SK-N-SH (cell line): ENCODE results near the gene OR2AJ1. TPM values are rescaled to one million over a fixed set of nuclear protein-coding genes. Genes with fewer than 3 reads are reported as not detected.

Source experiments
- CTCF ChIA-PET: fragments of 300-600, 350-600 bp; formaldehyde crosslinking; extraction: SDS; loops from one replicate; lab custom pipeline; 2021; lab: Yijun Ruan, JAX
- POLR2A ChIA-PET: fragments of 350-600 bp; sonication (Branson Sonifier 250); formaldehyde crosslinking; extraction: SDS; loops from one replicate; lab custom pipeline; 2020; ENCODE audit warnings: antibody characterized with exemption, inconsistent platforms; lab: Yijun Ruan, JAX
- DNase-seq: peaks from one replicate; pipeline ENCODE4 v3.0.0; 2012
- H2AFZ ChIP-seq: fragments of 200-600 bp; sonication (generic); 2 replicates; pipeline ENCODE4 v1.8.1; 2016; ENCODE audit warnings: antibody characterized with exemption, mild to moderate bottlenecking, low read depth
- H3F3A ChIP-seq: fragments of 200-600 bp; sonication (generic); replicated peaks from 2 replicates; pipeline ENCODE3; 2016; ENCODE audit warnings: antibody characterized with exemption, mild to moderate bottlenecking; ENCODE audit not compliant: insufficient read depth
- H3K27ac ChIP-seq, 2 experiments: fragments of 200-500 bp in 1 of 2; fragments of 200-600 bp in 1 of 2; sonication (Bioruptor generic) in 1 of 2; sonication (generic), shearing (Covaris generic) in 1 of 2; 2 replicates each; pipeline versions ENCODE4 v1.5.1 to v1.6.1; 2014 to 2016; ENCODE audit warnings: low read depth in 2 of 2, inconsistent platforms in 1 of 2, low read length in 1 of 2, mild to moderate bottlenecking in 1 of 2, mixed read lengths in 1 of 2
- H3K27me3 ChIP-seq: fragments of 200-600 bp; sonication (generic), shearing (Covaris generic); 2 replicates; pipeline ENCODE4 v1.6.1; 2016; ENCODE audit warnings: mixed run types; ENCODE audit not compliant: insufficient read depth
- H3K36me3 ChIP-seq, 2 experiments: fragments of 200-500 bp in 1 of 2; fragments of 200-600 bp in 1 of 2; sonication (Bioruptor generic) in 1 of 2; sonication (generic) in 1 of 2; replicated peaks in 1 of 2; 2 replicates each; pipeline versions ENCODE3 to v1.5.1; 2014 to 2016; ENCODE audit warnings: low read length in 1 of 2, mild to moderate bottlenecking in 1 of 2; ENCODE audit not compliant: insufficient read depth in 2 of 2, control insufficient read depth in 1 of 2
- H3K4me1 ChIP-seq, 2 experiments: fragments of 200-500 bp in 1 of 2; fragments of 200-600 bp in 1 of 2; sonication (Bioruptor generic) in 1 of 2; sonication (generic), shearing (Covaris generic) in 1 of 2; 2 replicates each; pipeline versions ENCODE4 v1.5.1 to v1.6.1; 2014 to 2016; ENCODE audit warnings: low read depth in 1 of 2, low read length in 1 of 2, mixed run types in 1 of 2; ENCODE audit not compliant: insufficient read depth in 2 of 2, control insufficient read depth in 1 of 2
- H3K4me2 ChIP-seq: fragments of 200-600 bp; sonication (generic), shearing (Covaris generic); 2 replicates; pipeline ENCODE4 v1.6.1; 2017; ENCODE audit warnings: mixed run types
- H3K4me3 ChIP-seq, 2 experiments: fragments of 200-500 bp in 1 of 2; fragments of 200-600 bp in 1 of 2; sonication (Bioruptor generic) in 1 of 2; sonication (generic), shearing (Covaris generic) in 1 of 2; 2 replicates each; pipeline versions ENCODE4 v1.5.1 to v1.8.1; 2014 to 2016; ENCODE audit warnings: low read depth in 2 of 2, inconsistent platforms in 1 of 2, low read length in 1 of 2, mild to moderate bottlenecking in 1 of 2, mixed read lengths in 1 of 2, moderate library complexity in 1 of 2
- H3K79me2 ChIP-seq: fragments of 200-600 bp; sonication (generic); 2 replicates; pipeline ENCODE4 v1.8.1; 2017; ENCODE audit warnings: mild to moderate bottlenecking; ENCODE audit not compliant: insufficient read depth
- H3K9ac ChIP-seq: fragments of 200-600 bp; sonication (generic); 2 replicates; pipeline ENCODE4 v1.6.1; 2017; ENCODE audit warnings: mixed run types
- H3K9me2 ChIP-seq: fragments of 200-600 bp; sonication (generic); 2 replicates; pipeline ENCODE4 v1.6.1; 2017; ENCODE audit warnings: mixed run types
- H3K9me3 ChIP-seq: fragments of 200-600 bp; sonication (generic); 2 replicates; pipeline ENCODE4 v1.6.1; 2017; ENCODE audit warnings: mixed run types, mild to moderate bottlenecking, moderate library complexity
- H4K20me1 ChIP-seq: fragments of 200-600 bp; sonication (generic); 2 replicates; pipeline ENCODE4 v1.6.1; 2017; ENCODE audit warnings: mild to moderate bottlenecking, mixed run types; ENCODE audit not compliant: insufficient read depth
- ELF1 ChIP-seq: IDR thresholded peaks from 2 replicates; pipeline ENCODE4 v1.4.0; 2012
- EZH2phosphoT487 ChIP-seq: fragments of 200-600 bp; sonication (generic); IDR thresholded peaks from 2 replicates; pipeline ENCODE4 v1.6.1; 2017; ENCODE audit warnings: low read depth, mixed run types, mild to moderate bottlenecking, antibody characterized with exemption, moderate library complexity, borderline replicate concordance
- FOSL2 ChIP-seq: IDR thresholded peaks from 2 replicates; pipeline ENCODE4 v1.4.0; 2012; ENCODE audit warnings: low read depth, mild to moderate bottlenecking, moderate library complexity, borderline replicate concordance
- FOXJ3 ChIP-seq: sonication (generic); formaldehyde crosslinking; IDR thresholded peaks from 2 replicates; pipeline ENCODE4 v1.5.1; 2020; ENCODE audit warnings: mild to moderate bottlenecking, missing genetic modification reagents
- GABPA ChIP-seq: IDR thresholded peaks from 2 replicates; pipeline ENCODE4 v1.4.0; 2012; ENCODE audit warnings: low read depth, mild to moderate bottlenecking
- GATA2 ChIP-seq: sonication (generic); formaldehyde crosslinking; IDR thresholded peaks from 2 replicates; pipeline ENCODE4 v1.5.0; 2020; ENCODE audit warnings: mild to moderate bottlenecking, missing genetic modification reagents
- JUND ChIP-seq: IDR thresholded peaks from 2 replicates; pipeline ENCODE4 v1.4.0; 2012
- MEF2A ChIP-seq: IDR thresholded peaks from 2 replicates; pipeline ENCODE4 v1.4.0; 2012; ENCODE audit warnings: low read depth, borderline replicate concordance
- NFIC ChIP-seq: IDR thresholded peaks from 2 replicates; pipeline ENCODE4 v1.4.0; 2012; ENCODE audit warnings: borderline replicate concordance
- NRF1 ChIP-seq: IDR thresholded peaks from 2 replicates; pipeline ENCODE4 v1.6.1; 2012; ENCODE audit warnings: low read depth, mild to moderate bottlenecking, low read length
- RFX5 ChIP-seq: IDR thresholded peaks from 2 replicates; pipeline ENCODE4 v1.6.1; 2012; ENCODE audit warnings: mild to moderate bottlenecking, improper control_type of control experiment, low read length
- SIN3A ChIP-seq: IDR thresholded peaks from 2 replicates; pipeline ENCODE4 v1.6.1; 2012; ENCODE audit warnings: low read depth, mild to moderate bottlenecking, low read length, moderate library complexity, borderline replicate concordance
- SMC3 ChIP-seq: IDR thresholded peaks from 2 replicates; pipeline ENCODE4 v1.6.1; 2012; ENCODE audit warnings: low read depth, low read length, improper control_type of control experiment
- TAF1 ChIP-seq: IDR thresholded peaks from 2 replicates; pipeline ENCODE4 v1.6.1; 2012; ENCODE audit warnings: low read depth, mild to moderate bottlenecking, low read length, moderate library complexity, borderline replicate concordance
- YY1 ChIP-seq: IDR thresholded peaks from 2 replicates; pipeline ENCODE4 v1.4.0; 2012; ENCODE audit warnings: low read depth, mild to moderate bottlenecking
- WGBS: methylation state at CpG from one replicate; pipeline ENCODE4 v1.1.6; 2017; ENCODE audit warnings: low lambda C conversion rate; 5-methylcytosine and 5-hydroxymethylcytosine counted together
- polyA plus RNA-seq, 3 experiments: library from polyadenylated mRNA; depleted of rRNA; stranded (reverse); fragments of >200 nt; gene quantifications; 2 replicates each; pipeline ENCODE4 v1.2.3, GENCODE V29; 2012
- TF ChIP-seq, protein P1 (sequence below): IDR thresholded peaks from 2 replicates; pipeline ENCODE4 v1.4.0; 2012; ENCODE audit warnings: low read depth, borderline replicate concordance
- TF ChIP-seq, protein P2 (sequence below): IDR thresholded peaks from 2 replicates; pipeline ENCODE4 v1.4.0; 2012; ENCODE audit warnings: low read depth
- TF ChIP-seq, protein P3 (sequence below): fragments of 150-350 bp; IDR thresholded peaks from 2 replicates; pipeline ENCODE4 v1.6.1; 2017; ENCODE audit warnings: antibody characterized with exemption, low read length, low read depth, borderline replicate concordance
- TF ChIP-seq, protein P4 (sequence below): fragments of 200-600 bp; sonication (generic); IDR thresholded peaks from 2 replicates; pipeline ENCODE4 v1.6.1; 2017; ENCODE audit warnings: antibody characterized with exemption, mild to moderate bottlenecking, moderate library complexity

Gene OR2AJ1
- polyA plus RNA-seq, 1 of the 3 experiments (the other 2 are of a cell fraction), result not detected

DNA sequence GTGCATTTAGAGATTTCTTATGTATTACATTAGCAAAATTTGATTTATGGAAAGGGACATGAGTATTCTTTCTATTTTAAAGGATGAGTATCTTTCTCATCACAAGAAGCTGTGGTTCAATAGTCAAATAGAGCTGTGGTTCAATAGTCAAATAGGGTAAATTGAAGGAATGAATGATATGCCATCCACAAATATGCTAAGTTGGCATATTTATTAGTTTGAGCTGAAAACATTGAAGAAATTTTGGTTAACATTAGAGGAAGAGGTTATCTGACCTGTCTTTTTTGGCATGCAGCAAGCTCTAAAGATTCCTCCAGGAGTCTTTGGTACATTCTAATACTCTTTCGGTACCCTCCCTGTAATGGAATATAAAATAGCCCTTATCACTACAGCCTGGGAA lies 28.7 kb downstream of the OR2AJ1 start:
- no peak for TF ChIP-seq SMC3
- TF ChIP-seq, protein P1, sequence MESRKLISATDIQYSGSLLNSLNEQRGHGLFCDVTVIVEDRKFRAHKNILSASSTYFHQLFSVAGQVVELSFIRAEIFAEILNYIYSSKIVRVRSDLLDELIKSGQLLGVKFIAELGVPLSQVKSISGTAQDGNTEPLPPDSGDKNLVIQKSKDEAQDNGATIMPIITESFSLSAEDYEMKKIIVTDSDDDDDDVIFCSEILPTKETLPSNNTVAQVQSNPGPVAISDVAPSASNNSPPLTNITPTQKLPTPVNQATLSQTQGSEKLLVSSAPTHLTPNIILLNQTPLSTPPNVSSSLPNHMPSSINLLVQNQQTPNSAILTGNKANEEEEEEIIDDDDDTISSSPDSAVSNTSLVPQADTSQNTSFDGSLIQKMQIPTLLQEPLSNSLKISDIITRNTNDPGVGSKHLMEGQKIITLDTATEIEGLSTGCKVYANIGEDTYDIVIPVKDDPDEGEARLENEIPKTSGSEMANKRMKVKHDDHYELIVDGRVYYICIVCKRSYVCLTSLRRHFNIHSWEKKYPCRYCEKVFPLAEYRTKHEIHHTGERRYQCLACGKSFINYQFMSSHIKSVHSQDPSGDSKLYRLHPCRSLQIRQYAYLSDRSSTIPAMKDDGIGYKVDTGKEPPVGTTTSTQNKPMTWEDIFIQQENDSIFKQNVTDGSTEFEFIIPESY, result no peak
- no peak for TF ChIP-seq TAF1
- TF ChIP-seq, protein P2, sequence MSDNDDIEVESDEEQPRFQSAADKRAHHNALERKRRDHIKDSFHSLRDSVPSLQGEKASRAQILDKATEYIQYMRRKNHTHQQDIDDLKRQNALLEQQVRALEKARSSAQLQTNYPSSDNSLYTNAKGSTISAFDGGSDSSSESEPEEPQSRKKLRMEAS, result no peak
- TF ChIP-seq EZH2phosphoT487, result no peak
- TF ChIP-seq ELF1, result no peak
- TF ChIP-seq YY1, result no peak
- TF ChIP-seq GATA2, result no peak
- no peak for TF ChIP-seq NRF1
- TF ChIP-seq, protein P3, sequence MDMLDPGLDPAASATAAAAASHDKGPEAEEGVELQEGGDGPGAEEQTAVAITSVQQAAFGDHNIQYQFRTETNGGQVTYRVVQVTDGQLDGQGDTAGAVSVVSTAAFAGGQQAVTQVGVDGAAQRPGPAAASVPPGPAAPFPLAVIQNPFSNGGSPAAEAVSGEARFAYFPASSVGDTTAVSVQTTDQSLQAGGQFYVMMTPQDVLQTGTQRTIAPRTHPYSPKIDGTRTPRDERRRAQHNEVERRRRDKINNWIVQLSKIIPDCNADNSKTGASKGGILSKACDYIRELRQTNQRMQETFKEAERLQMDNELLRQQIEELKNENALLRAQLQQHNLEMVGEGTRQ, result no peak
- no peak for TF ChIP-seq NFIC
- no peak for TF ChIP-seq FOSL2

DNA sequence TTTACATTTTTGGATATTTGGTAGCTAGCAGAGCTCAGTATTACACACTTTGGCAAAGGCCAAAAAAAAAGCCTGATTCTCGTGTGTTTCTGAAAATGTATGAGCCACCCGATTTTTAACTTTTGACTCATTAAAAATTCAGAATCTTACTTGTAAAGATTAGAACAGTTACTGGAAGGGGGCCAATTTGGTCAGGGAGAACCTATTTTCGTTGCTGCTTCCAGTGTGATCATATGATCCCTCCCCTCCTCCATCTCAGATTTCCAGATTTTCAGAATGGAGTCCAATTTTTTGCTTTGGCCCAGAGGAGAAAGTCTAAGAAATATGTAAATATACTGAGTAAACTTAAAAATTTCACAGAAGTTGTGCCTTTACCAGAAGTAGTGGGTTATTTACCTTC lies 37.1 kb downstream of the OR2AJ1 start:
- Histone ChIP-seq H3K9me2 (no peaks in the 10 kb centered on the region), H3K4me2 (no peak overlapping the region), H3K36me3 (no peaks in the 10 kb centered on the region), H3K9ac (no peak overlapping the region), H3K4me3 (no peak overlapping the region), H3F3A (no peaks in the 10 kb centered on the region), H3K79me2 (no peaks in the 10 kb centered on the region), H3K9me3 (no peaks in the 10 kb centered on the region), H2AFZ (no peak overlapping the region), H3K27me3 (no peaks in the 10 kb centered on the region), H4K20me1 (no peaks in the 10 kb centered on the region), H3K27ac (no peak overlapping the region)
- WGBS, result 2% methylated on average over 3 of the region's 3 CpGs
- ChIA-PET POLR2A (no interaction called here), CTCF (no interaction called here)
- DNase-seq, result no peak
- TF ChIP-seq MEF2A (no peak), FOSL2 (no peak), FOXJ3 (CRISPR knock-in tag) (no peak), EZH2phosphoT487 (no peak), SMC3 (no peak), GABPA (no peak), SIN3A (no peak), TAF1 (no peak), RFX5 (no peak), JUND (no peak)
- TF ChIP-seq, protein P4, sequence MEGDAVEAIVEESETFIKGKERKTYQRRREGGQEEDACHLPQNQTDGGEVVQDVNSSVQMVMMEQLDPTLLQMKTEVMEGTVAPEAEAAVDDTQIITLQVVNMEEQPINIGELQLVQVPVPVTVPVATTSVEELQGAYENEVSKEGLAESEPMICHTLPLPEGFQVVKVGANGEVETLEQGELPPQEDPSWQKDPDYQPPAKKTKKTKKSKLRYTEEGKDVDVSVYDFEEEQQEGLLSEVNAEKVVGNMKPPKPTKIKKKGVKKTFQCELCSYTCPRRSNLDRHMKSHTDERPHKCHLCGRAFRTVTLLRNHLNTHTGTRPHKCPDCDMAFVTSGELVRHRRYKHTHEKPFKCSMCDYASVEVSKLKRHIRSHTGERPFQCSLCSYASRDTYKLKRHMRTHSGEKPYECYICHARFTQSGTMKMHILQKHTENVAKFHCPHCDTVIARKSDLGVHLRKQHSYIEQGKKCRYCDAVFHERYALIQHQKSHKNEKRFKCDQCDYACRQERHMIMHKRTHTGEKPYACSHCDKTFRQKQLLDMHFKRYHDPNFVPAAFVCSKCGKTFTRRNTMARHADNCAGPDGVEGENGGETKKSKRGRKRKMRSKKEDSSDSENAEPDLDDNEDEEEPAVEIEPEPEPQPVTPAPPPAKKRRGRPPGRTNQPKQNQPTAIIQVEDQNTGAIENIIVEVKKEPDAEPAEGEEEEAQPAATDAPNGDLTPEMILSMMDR, result no peak
- TF ChIP-seq, protein P2, result no peak
- TF ChIP-seq, all 33 proteins: peak for 0
- H3K4me1 ChIP-seq, result no peaks in the 10 kb centered on the region

More for the DNA sequence above, 28.7 kb downstream of the OR2AJ1 start:
- Histone ChIP-seq H2AFZ (no peak overlapping the region), H3K9ac (no peak overlapping the region), H4K20me1 (no peaks in the 10 kb centered on the region), H3K4me1 (no peaks in the 10 kb centered on the region), H3K9me3 (no peaks in the 10 kb centered on the region), H3K4me2 (no peak overlapping the region), H3K79me2 (no peaks in the 10 kb centered on the region), H3K36me3 (no peaks in the 10 kb centered on the region), H3K27me3 (no peaks in the 10 kb centered on the region), H3K27ac (no peak overlapping the region), H3K9me2 (no peaks in the 10 kb centered on the region), H3F3A (no peaks in the 10 kb centered on the region), H3K4me3 (no peak overlapping the region)
- no peak for DNase-seq
- 22% methylated on average over 1 of the region's 1 CpG for WGBS
- CTCF ChIA-PET, result interaction anchor here (1.0 kb wide), 1 partner anchor 16 kb away, joined by 3 read pairs; no protein-coding TSS in a partner anchor
- POLR2A ChIA-PET, result no interaction called here
